Measurements from ENCODE around the gene ODAD4. TPM values are rescaled to one million over a fixed set of nuclear protein-coding genes. Genes with fewer than 3 reads are reported as not detected.

Gene ODAD4
- total RNA-seq, result 0.71 and 1.7 TPM in 2 replicates

GRCh38 chr17:41930009-41930832 is at the start of gene ODAD4:
Gene ODAD4 (plus strand): TSS chr17:41930617. CDS start chr17:41930724, 107 bp downstream.

GRCh38 chr17:41918314-41919164 is 11.9 kb upstream of the ODAD4 start, which contains the start of gene ACLY:
Gene ACLY (minus strand): TSS chr17:41918951. CDS start chr17:41913873, 5,078 bp downstream.

GRCh38 chr17:41966463-41967140 is 36.2 kb downstream of the ODAD4 start, which contains the start of gene CNP:
Gene CNP (plus strand): TSS chr17:41966795. CDS start chr17:41966885, 90 bp downstream.

Other genes starting within 250 kb of the ODAD4 start
- 61.0 and 63.1 TPM in 2 replicates for gene EIF1, start 241.7 kb upstream of the ODAD4 start, total RNA-seq
- gene GAST, start 218.3 kb upstream of the ODAD4 start, total RNA-seq, result not detected in 2 replicates
- not detected in 2 replicates for gene HAP1, start 196.0 kb upstream of the ODAD4 start, total RNA-seq
- gene JUP, start 143.9 kb upstream of the ODAD4 start, total RNA-seq, result 19.0 and 26.9 TPM in 2 replicates
- 59.5 and 95.4 TPM in 2 replicates for gene P3H4, start 118.7 kb upstream of the ODAD4 start, total RNA-seq
- gene FKBP10, start 117.6 kb upstream of the ODAD4 start, total RNA-seq, result 319 and 330 TPM in 2 replicates
- 45.3 and 47.9 TPM in 2 replicates for gene NT5C3B, start 94.4 kb upstream of the ODAD4 start, total RNA-seq
- under 0.01 TPM in 1 of 2 replicates, not detected in the other for gene KLHL10, start 92.8 kb upstream of the ODAD4 start, total RNA-seq
- 11.5 and 13.5 TPM in 2 replicates for gene KLHL11, start 65.2 kb upstream of the ODAD4 start, total RNA-seq
- 616 and 636 TPM in 2 replicates for gene ACLY, start 11.7 kb upstream of the ODAD4 start, total RNA-seq
- gene CNP, start 36.2 kb downstream of the ODAD4 start, total RNA-seq, result 79.4 and 83.3 TPM in 2 replicates
- 64.6 and 67.3 TPM in 2 replicates for gene DNAJC7, start 86.8 kb downstream of the ODAD4 start, total RNA-seq
- 42.9 and 52.8 TPM in 2 replicates for gene NKIRAS2, start 89.5 kb downstream of the ODAD4 start, total RNA-seq
- gene C17orf113, start 120.0 kb downstream of the ODAD4 start, total RNA-seq, result under 0.01 TPM in 2 replicates
- not detected in 2 replicates for gene ZNF385C, start 167.9 kb downstream of the ODAD4 start, total RNA-seq
- gene DHX58, start 182.1 kb downstream of the ODAD4 start, total RNA-seq, result 9.8 and 9.9 TPM in 2 replicates
- gene KAT2A, start 190.8 kb downstream of the ODAD4 start, total RNA-seq, result 11.3 and 19.9 TPM in 2 replicates
- gene HSPB9, start 192.2 kb downstream of the ODAD4 start, total RNA-seq, result not detected in 2 replicates
- gene RAB5C, start 224.4 kb downstream of the ODAD4 start, total RNA-seq, result 109 and 135 TPM in 2 replicates

Data from myometrial cell (primary cell).